BLaER1 treated with 17β-estradiol and CSF1 and Interleukin-3, amounts not matched to agents 10 nM and 100 nM (cell line): ENCODE results near the gene FAM9C.
"Not testable (repeated sequence)": the region's sequence is repeated elsewhere in the genome, so short reads cannot be mapped to it uniquely, and the experiment has no call there.

Source experiments
- H3K27ac ChIP-seq, 11 experiments: shearing (Covaris generic); formaldehyde crosslinking; 2 replicates each; pipeline ENCODE4 v1.8.1; 2022
- H3K27me3 ChIP-seq, 11 experiments: shearing (Covaris generic); formaldehyde crosslinking; 2 replicates each; pipeline ENCODE4 v1.8.1; 2022
- H3K36me3 ChIP-seq, 11 experiments: shearing (Covaris generic); formaldehyde crosslinking; 2 replicates each; pipeline ENCODE4 v1.8.1; 2022
- H3K4me1 ChIP-seq, 10 experiments: shearing (Covaris generic); formaldehyde crosslinking; 2 replicates each; pipeline ENCODE4 v1.8.1; 2022
- H3K4me2 ChIP-seq, 11 experiments: shearing (Covaris generic); formaldehyde crosslinking; 2 replicates each; pipeline ENCODE4 v1.8.1; 2022
- H3K4me3 ChIP-seq, 10 experiments: shearing (Covaris generic); formaldehyde crosslinking; 2 replicates each; pipeline ENCODE4 v1.8.1; 2022
- H3K9ac ChIP-seq, 11 experiments: shearing (Covaris generic); formaldehyde crosslinking; 2 replicates each; pipeline ENCODE4 v1.8.1; 2022
- H3K9me3 ChIP-seq, 11 experiments: shearing (Covaris generic); formaldehyde crosslinking; replicated peaks in 1 of 11; 2 replicates each; pipeline ENCODE4 v1.8.1; 2022
- H4K20me1 ChIP-seq, 11 experiments: shearing (Covaris generic); formaldehyde crosslinking; 2 replicates each; pipeline ENCODE4 v1.8.1; 2022
- Cebpa-rat ChIP-seq, 11 experiments: shearing (Covaris generic); IDR thresholded peaks; 2 replicates each; pipeline ENCODE4 v1.8.1; 2022

The FAM9C gene

GRCh38 chrX:13026877-13027652, 17.4 kb downstream of the FAM9C start:
- Histone ChIP-seq H3K4me1 (peaks cover 5 to 61% (median 21%) of the 10 kb centered on the region in 10 experiments; a peak in 15 of 20 replicates), H3K9me3 (no peaks in the 10 kb centered on the region), H3K27ac (no peak overlapping the region), H3K36me3 (no peaks in the 10 kb centered on the region), H4K20me1 (no peaks in the 10 kb centered on the region), H3K27me3 (peaks cover 0 to 31% (median 13%) of the 10 kb centered on the region in 11 experiments; a peak in 9 of 22 replicates), H3K4me2 (peak overlapping the region in 1 of 11 experiments; percentile 4; a peak in 1 of 22 replicates), H3K9ac (no peak overlapping the region), H3K4me3 (no peak overlapping the region)
- no peak for TF ChIP-seq Cebpa-rat (IDR thresholded peaks at IDR 0.05)

- Histone ChIP-seq H3K27me3 (peaks cover 0 to 22% (median 9%) of the 10 kb centered on the region in 11 experiments; a peak in 8 of 22 replicates), H3K9ac (no peak overlapping the region), H3K4me3 (no peak overlapping the region), H3K27ac (no peak overlapping the region), H3K36me3 (no peaks in the 10 kb centered on the region), H3K4me1 (peaks cover 5 to 52% (median 16%) of the 10 kb centered on the region in 10 experiments; a peak in 15 of 20 replicates), H3K9me3 (no peaks in the 10 kb centered on the region), H3K4me2 (peak overlapping the region in 4 of 11 experiments; percentile 1 to 33 (median 16); a peak in 4 of 22 replicates), H4K20me1 (no peaks in the 10 kb centered on the region)
- TF ChIP-seq Cebpa-rat (IDR thresholded peaks at IDR 0.05), result no peak
Measured at GRCh38 chrX:13024986-13025385, 19.4 kb downstream of the FAM9C start.

- Histone ChIP-seq H3K4me2 (no peak overlapping the region), H3K4me1 (peaks cover 5 to 45% (median 13%) of the 10 kb centered on the region in 10 experiments; a peak in 15 of 20 replicates), H3K9me3 (no peaks in the 10 kb centered on the region), H3K9ac (no peak overlapping the region), H3K27me3 (peaks cover 0 to 15% (median 3%) of the 10 kb centered on the region in 11 experiments; a peak in 6 of 22 replicates), H3K36me3 (no peaks in the 10 kb centered on the region), H3K4me3 (no peak overlapping the region), H4K20me1 (no peaks in the 10 kb centered on the region), H3K27ac (no peak overlapping the region)
- no peak for TF ChIP-seq Cebpa-rat (IDR thresholded peaks at IDR 0.05)
Measured at GRCh38 chrX:13023979-13024378, 20.4 kb downstream of the FAM9C start.

- no peak for TF ChIP-seq Cebpa-rat (IDR thresholded peaks at IDR 0.05)
- Histone ChIP-seq H3K9me3 (no peaks in the 10 kb centered on the region), H4K20me1 (no peaks in the 10 kb centered on the region), H3K27ac (no peak overlapping the region), H3K27me3 (peaks cover 0 to 11% (median 0%) of the 10 kb centered on the region in 11 experiments; a peak in 3 of 22 replicates), H3K36me3 (no peaks in the 10 kb centered on the region), H3K9ac (no peak overlapping the region), H3K4me1 (peaks cover 5 to 45% (median 13%) of the 10 kb centered on the region in 10 experiments; a peak in 15 of 20 replicates), H3K4me2 (peak overlapping the region in 1 of 11 experiments; percentile 4; a peak in 2 of 22 replicates), H3K4me3 (no peak overlapping the region)
Measured at GRCh38 chrX:13023567-13023966, 20.9 kb downstream of the FAM9C start.

GRCh38 chrX:13022926-13023325, 21.5 kb downstream of the FAM9C start:
- Histone ChIP-seq H3K27ac (no peak overlapping the region), H3K36me3 (no peaks in the 10 kb centered on the region), H3K9me3 (no peaks in the 10 kb centered on the region), H3K27me3 (peaks cover 0 to 9% (median 0%) of the 10 kb centered on the region in 11 experiments; a peak in 1 of 22 replicates), H3K9ac (no peak overlapping the region), H3K4me1 (peaks cover 5 to 51% (median 13%) of the 10 kb centered on the region in 10 experiments; a peak in 15 of 20 replicates), H3K4me2 (peak overlapping the region in 2 of 11 experiments; percentile 4 to 13; a peak in 3 of 22 replicates), H4K20me1 (no peaks in the 10 kb centered on the region), H3K4me3 (no peak overlapping the region)
- TF ChIP-seq Cebpa-rat (IDR thresholded peaks at IDR 0.05), result no peak

- Histone ChIP-seq H3K27ac (peak overlapping the region in 7 of 11 experiments; percentile 56 to 96 (median 93); a peak in 11 of 22 replicates), H3K4me1 (peaks cover 20 to 76% (median 49%) of the 10 kb centered on the region in 10 experiments)
Measured at GRCh38 chrX:13016731-13017130, 27.7 kb downstream of the FAM9C start.

GRCh38 chrX:13015536-13016236, 28.7 kb downstream of the FAM9C start:
- H3K4me3 ChIP-seq, result no peak overlapping the region
- TF ChIP-seq Cebpa-rat (IDR thresholded peaks at IDR 0.05), result no peak
- peak overlapping the region in 5 of 11 experiments; percentile 49 to 77 (median 58); a peak in 10 of 22 replicates for H3K9ac ChIP-seq
- H3K4me2 ChIP-seq, result peak overlapping the region in 10 of 11 experiments; percentile 13 to 89 (median 82); a peak in 19 of 22 replicates
- H3K36me3 ChIP-seq, result no peaks in the 10 kb centered on the region
- H3K4me1 ChIP-seq, result peaks cover 20 to 86% (median 49%) of the 10 kb centered on the region in 10 experiments
- H3K9me3 ChIP-seq, result no peaks in the 10 kb centered on the region; a peak in 3 of 22 replicates
- H3K27ac ChIP-seq, result peak overlapping the region in 9 of 11 experiments; percentile 10 to 96 (median 91); a peak in 16 of 22 replicates
- no peaks in the 10 kb centered on the region for H3K27me3 ChIP-seq
- H4K20me1 ChIP-seq, result no peaks in the 10 kb centered on the region

More at GRCh38 chrX:13016731-13017130, 27.7 kb downstream of the FAM9C start:
- H3K4me2 ChIP-seq, result peak overlapping the region in 7 of 11 experiments; percentile 70 to 89 (median 84); a peak in 13 of 22 replicates
- not testable (repeated sequence) for H3K27me3 ChIP-seq, H3K36me3 ChIP-seq, H3K9me3 ChIP-seq, H3K4me3 ChIP-seq, H4K20me1 ChIP-seq
- H3K9ac ChIP-seq, result peak overlapping the region in 1 of 11 experiments; percentile 59; a peak in 3 of 22 replicates

- Histone ChIP-seq H3K36me3 (no peaks in the 10 kb centered on the region), H3K9me3 (no peaks in the 10 kb centered on the region; a peak in 3 of 22 replicates), H3K4me3 (no peak overlapping the region), H3K27ac (peak overlapping the region; percentile 70 to 96 (median 91)), H3K27me3 (0 out of 22 replicates have a peak, but pooled peaks cover 0 to 1% (median 0%) of the 10 kb centered on the region in 11 experiments), H4K20me1 (no peaks in the 10 kb centered on the region), H3K9ac (peak overlapping the region in 10 of 11 experiments; percentile 10 to 81 (median 75); a peak in 19 of 22 replicates), H3K4me2 (peak overlapping the region; percentile 60 to 89 (median 80)), H3K4me1 (peaks cover 20 to 99% (median 54%) of the 10 kb centered on the region in 10 experiments)
- TF ChIP-seq Cebpa-rat (IDR thresholded peaks at IDR 0.05), result no peak; a peak in 5 of 22 replicates
Measured at GRCh38 chrX:13014111-13015096, 30.0 kb downstream of the FAM9C start.
